Ishikawa (cell line): Measurements from ENCODE around the gene ABCC1.

ENCODE experiments used
- CEBPB ChIP-seq: IDR thresholded peaks from 2 replicates; pipeline ENCODE4 v1.6.1; 2012
- CREB1 ChIP-seq: IDR thresholded peaks from 2 replicates; pipeline ENCODE4 v1.6.1; 2012; ENCODE audit warnings: low read depth
- EGR1 ChIP-seq: IDR thresholded peaks from 2 replicates; pipeline ENCODE4 v1.6.1; 2012
- EP300 ChIP-seq: IDR thresholded peaks from 2 replicates; pipeline ENCODE4 v1.6.1; 2012; ENCODE audit warnings: borderline replicate concordance
- FOXM1 ChIP-seq: IDR thresholded peaks from 2 replicates; pipeline ENCODE4 v1.6.1; 2012; ENCODE audit warnings: low read depth, borderline replicate concordance
- NFIC ChIP-seq: IDR thresholded peaks from 2 replicates; pipeline ENCODE4 v1.6.1; 2012
- RAD21 ChIP-seq: IDR thresholded peaks from 2 replicates; pipeline ENCODE4 v1.6.1; 2012; ENCODE audit warnings: low read depth
- REST ChIP-seq: IDR thresholded peaks from 2 replicates; pipeline ENCODE4 v1.6.1; 2012; ENCODE audit warnings: low read depth, mild to moderate bottlenecking
- TAF1 ChIP-seq: IDR thresholded peaks from 2 replicates; pipeline ENCODE4 v1.6.1; 2012; ENCODE audit warnings: low read depth, mild to moderate bottlenecking
- TCF12 ChIP-seq: IDR thresholded peaks from 2 replicates; pipeline ENCODE4 v1.6.1; 2012; ENCODE audit warnings: low read depth
- TEAD4 ChIP-seq: IDR thresholded peaks from 2 replicates; pipeline ENCODE4 v1.6.1; 2012
- YY1 ChIP-seq: IDR thresholded peaks from 2 replicates; pipeline ENCODE4 v1.6.1; 2012; ENCODE audit warnings: low read depth
- ZBTB7A ChIP-seq: IDR thresholded peaks from 2 replicates; pipeline ENCODE4 v1.6.1; 2012; ENCODE audit warnings: low read depth
- TF ChIP-seq, protein P1 (sequence below): IDR thresholded peaks from 2 replicates; pipeline ENCODE4 v1.6.1; 2012
- TF ChIP-seq, protein P2 (sequence below): IDR thresholded peaks from 2 replicates; pipeline ENCODE4 v1.6.1; 2012

The ABCC1 gene

DNA sequence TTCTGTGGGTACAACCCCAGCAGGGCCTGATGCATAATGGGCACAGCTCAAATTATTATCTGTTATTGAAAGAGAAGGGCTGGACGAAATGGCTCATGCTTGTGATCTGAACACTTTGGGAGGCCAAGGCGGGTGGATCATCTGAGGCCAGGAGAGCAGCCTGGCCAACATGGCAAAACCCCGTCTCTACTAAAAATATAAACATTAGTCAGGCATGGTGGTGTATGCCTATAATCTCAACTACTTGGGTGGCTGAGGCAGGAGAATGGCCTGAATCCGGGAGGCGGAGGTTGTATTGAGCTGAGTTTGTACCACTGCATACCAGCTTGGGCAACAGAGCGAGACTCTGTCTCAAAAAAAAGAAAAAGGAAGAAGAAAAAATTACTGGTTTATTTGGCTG, 100.7 kb downstream of the ABCC1 start:
- TF ChIP-seq EP300 (no peak), EGR1 (no peak), CEBPB (no peak), TEAD4 (no peak), FOXM1 (no peak), ZBTB7A (no peak), RAD21 (no peak), TAF1 (no peak), NFIC (no peak)
- TF ChIP-seq, protein P1, sequence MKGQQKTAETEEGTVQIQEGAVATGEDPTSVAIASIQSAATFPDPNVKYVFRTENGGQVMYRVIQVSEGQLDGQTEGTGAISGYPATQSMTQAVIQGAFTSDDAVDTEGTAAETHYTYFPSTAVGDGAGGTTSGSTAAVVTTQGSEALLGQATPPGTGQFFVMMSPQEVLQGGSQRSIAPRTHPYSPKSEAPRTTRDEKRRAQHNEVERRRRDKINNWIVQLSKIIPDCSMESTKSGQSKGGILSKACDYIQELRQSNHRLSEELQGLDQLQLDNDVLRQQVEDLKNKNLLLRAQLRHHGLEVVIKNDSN: no peak

DNA sequence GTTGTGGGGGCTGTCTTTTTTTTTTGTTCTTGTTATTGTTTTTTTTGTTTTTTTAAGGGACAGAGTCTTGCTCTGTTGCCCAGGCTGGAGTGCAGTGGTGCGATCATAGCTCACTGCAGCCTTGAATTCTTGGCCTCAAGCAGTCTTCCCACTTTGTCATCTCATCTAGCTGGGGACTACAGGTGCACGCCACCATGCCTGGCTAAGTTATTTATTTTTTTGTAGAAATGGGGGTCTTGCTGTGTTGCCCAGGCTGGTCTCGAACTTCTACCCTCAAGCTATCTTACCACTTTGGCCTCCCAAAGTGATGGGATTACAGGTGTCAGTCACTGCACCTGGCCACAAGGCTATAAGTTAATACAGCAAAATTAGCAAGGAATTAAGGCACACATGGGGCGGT, 101.7 kb downstream of the ABCC1 start:
- TF ChIP-seq NFIC (no peak), TAF1 (no peak), FOXM1 (no peak), TEAD4 (no peak), ZBTB7A (no peak), EGR1 (no peak), RAD21 (no peak), TCF12 (no peak), EP300 (no peak), CEBPB (no peak)
- TF ChIP-seq, protein P2, sequence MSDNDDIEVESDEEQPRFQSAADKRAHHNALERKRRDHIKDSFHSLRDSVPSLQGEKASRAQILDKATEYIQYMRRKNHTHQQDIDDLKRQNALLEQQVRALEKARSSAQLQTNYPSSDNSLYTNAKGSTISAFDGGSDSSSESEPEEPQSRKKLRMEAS: no peak
- TF ChIP-seq, protein P1: no peak

DNA sequence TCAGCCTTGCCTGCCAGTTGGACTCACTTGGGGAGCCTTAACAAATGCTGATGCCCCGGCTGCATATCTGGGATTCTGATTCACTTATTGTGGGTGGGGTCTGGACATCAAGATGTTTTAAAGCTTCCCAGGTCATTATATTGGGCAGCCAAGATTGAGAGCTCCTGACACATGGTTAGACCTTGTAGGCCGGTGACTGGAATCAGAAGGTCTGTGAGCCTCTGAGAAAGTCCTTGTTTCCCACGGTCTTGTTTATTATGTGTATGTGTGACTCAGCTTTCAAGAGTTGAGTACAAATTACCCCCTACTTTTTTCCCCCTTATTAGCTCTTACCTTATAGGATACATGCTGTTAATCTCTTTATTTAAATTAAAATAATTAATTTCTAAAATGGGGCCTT, 103.5 kb downstream of the ABCC1 start:
- TF ChIP-seq CEBPB (no peak), EP300 (no peak), TCF12 (no peak), RAD21 (no peak), TEAD4 (no peak), FOXM1 (no peak), TAF1 (no peak)
- TF ChIP-seq, protein P2: no peak

- TF ChIP-seq EP300 (no peak), TCF12 (no peak), REST (no peak), CREB1 (no peak), RAD21 (no peak), EGR1 (no peak), TAF1 (no peak), CEBPB (no peak), TEAD4 (no peak), YY1 (no peak), ZBTB7A (no peak), NFIC (no peak)
- TF ChIP-seq, protein P2: no peak
Measured at GRCh38 chr16:16057102-16057501, 107.7 kb downstream of the ABCC1 start.

- TF ChIP-seq, protein P1: no peak
- TF ChIP-seq EP300 (no peak), REST (no peak), TAF1 (no peak), FOXM1 (no peak), CREB1 (no peak), EGR1 (no peak), ZBTB7A (no peak), YY1 (no peak), TCF12 (no peak), CEBPB (no peak), TEAD4 (no peak), NFIC (no peak), RAD21 (no peak)
- TF ChIP-seq, protein P2: no peak
Measured at GRCh38 chr16:16059160-16059559, 109.7 kb downstream of the ABCC1 start.
